Endothelial cell of umbilical vein (primary cell): ENCODE measurements around the gene SLC45A1.

Experiments used
- CTCF ChIP-seq, 2 donors: IDR thresholded peaks; 1 replicate in 1 of 2; 2 replicates in 1 of 2; pipeline ENCODE4 v1.5.1; 2011; ENCODE audit warnings: low read length in 2 of 2, mild to moderate bottlenecking in 2 of 2, moderate library complexity in 2 of 2, control low read depth in 1 of 2, inconsistent platforms in 1 of 2, low read depth in 1 of 2; ENCODE audit not compliant: insufficient read depth in 1 of 2; ENCODE audit errors: extremely low read depth in 1 of 2
- POLR2A ChIP-seq: IDR thresholded peaks from 2 replicates; pipeline ENCODE4 v1.6.1; 2012; ENCODE audit warnings: low read depth, mild to moderate bottlenecking, control low read depth, low read length

- TF ChIP-seq CTCF (IDR thresholded peaks at IDR 0.05; ENCODE audit: extremely low read depth in 1 of 2, insufficient read depth in 1 of 2, low read depth in 1 of 2, low read length in 2 of 2) (no peak), POLR2A (no peak)
These were observed 60.3 kb downstream of the SLC45A1 start for GRCh38 chr1:8378178-8378577.
